OCI-M2 (cell line): ENCODE data around the gene ABHD16B.
"Not testable (repeated sequence)": the region's sequence is repeated elsewhere in the genome, so short reads cannot be mapped to it uniquely, and the experiment has no call there.

ENCODE experiments used
- DNase-seq: peaks from one replicate; lab custom pipeline; 2025; ENCODE audit not compliant: unreplicated experiment; lab: John Stamatoyannopoulos, UW

Gene ABHD16B

GRCh38 chr20:63877755-63878470 lies 16.6 kb downstream of the ABHD16B start:
- DNase-seq = no peak

GRCh38 chr20:63878899-63879663 lies 17.8 kb downstream of the ABHD16B start:
- no peak for DNase-seq

GRCh38 chr20:63880901-63881300 lies 19.6 kb downstream of the ABHD16B start:
- DNase-seq = not testable (repeated sequence)

- DNase-seq = no peak
Observed at GRCh38 chr20:63881451-63882226, 20.3 kb downstream of the ABHD16B start.

GRCh38 chr20:63882257-63883200 lies 21.2 kb downstream of the ABHD16B start:
- DNase-seq = no peak

GRCh38 chr20:63883201-63883593 lies 21.9 kb downstream of the ABHD16B start:
- DNase-seq = no peak

- no peak for DNase-seq
Observed at GRCh38 chr20:63884506-63885263, 23.4 kb downstream of the ABHD16B start.

GRCh38 chr20:63885264-63886053 lies 24.2 kb downstream of the ABHD16B start:
- DNase-seq = no peak

GRCh38 chr20:63886054-63886419 lies 24.7 kb downstream of the ABHD16B start:
- no peak for DNase-seq

GRCh38 chr20:63886921-63887320 lies 25.6 kb downstream of the ABHD16B start:
- no peak for DNase-seq

- no peak for DNase-seq
Observed at GRCh38 chr20:63889241-63890200, 28.2 kb downstream of the ABHD16B start.

GRCh38 chr20:63890201-63890576 lies 28.9 kb downstream of the ABHD16B start:
- no peak for DNase-seq

GRCh38 chr20:63890616-63891015 lies 29.3 kb downstream of the ABHD16B start:
- DNase-seq = no peak

- no peak for DNase-seq
Observed at GRCh38 chr20:63891061-63892002, 30.0 kb downstream of the ABHD16B start.

- DNase-seq = no peak
Observed at GRCh38 chr20:63892402-63892801, 31.1 kb downstream of the ABHD16B start.

GRCh38 chr20:63893999-63894357 lies 32.7 kb downstream of the ABHD16B start:
- no peak for DNase-seq
